ENCODE data around the gene ZBTB20.
A peak's percentile ranks its signal among the peaks of the same experiment; 100 is the strongest.

Gene ZBTB20

DNA sequence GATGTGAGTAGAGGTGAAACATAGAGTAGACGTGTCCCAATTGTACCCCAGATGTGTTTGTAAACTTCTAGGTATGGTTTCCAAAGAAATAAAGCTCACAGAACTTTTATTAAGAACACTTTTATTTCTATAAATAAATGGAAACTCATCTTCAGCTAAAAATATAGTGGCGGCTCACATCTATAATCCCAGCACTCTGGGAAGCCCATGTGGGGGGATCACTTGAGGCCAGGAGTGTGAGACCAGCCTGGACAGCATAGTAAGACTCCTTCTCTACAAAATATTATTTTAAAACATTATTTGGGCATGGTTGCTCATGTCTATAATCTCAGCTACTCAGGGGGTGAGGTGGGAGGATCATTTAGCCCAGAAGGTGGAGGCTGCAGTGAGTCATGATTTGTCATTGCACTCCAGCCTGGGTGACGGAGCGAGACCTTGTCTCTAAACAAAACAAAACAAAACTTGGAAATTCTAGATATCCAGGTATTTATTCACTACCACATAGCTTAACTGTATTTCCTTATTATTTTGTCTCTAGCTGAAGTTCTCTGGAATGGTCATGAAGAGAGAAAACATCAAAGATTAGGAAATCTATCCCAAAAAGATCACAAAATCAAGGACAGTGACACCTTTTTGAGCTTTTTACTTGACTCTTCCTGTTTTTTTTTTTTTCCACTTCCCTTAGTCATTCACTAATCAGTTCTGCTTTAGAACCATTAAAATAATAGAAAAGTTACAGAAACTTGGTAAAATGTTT is 595.1 kb downstream of the ZBTB20 start:
- Mint-ChIP-seq H3K4me3 (no peak overlapping the region), H3K36me3 (peaks cover 6% of the 10 kb centered on the region), H3K9me3 (no peaks in the 10 kb centered on the region), H3K27me3 (no peaks in the 10 kb centered on the region), H3K27ac (no peak overlapping the region), H3K4me1 (peaks cover 5% of the 10 kb centered on the region)
- ATAC-seq (ENCODE audit: low read depth): no peak
- no peak for DNase-seq (ENCODE audit: low spot score in 2 of 2)

DNA sequence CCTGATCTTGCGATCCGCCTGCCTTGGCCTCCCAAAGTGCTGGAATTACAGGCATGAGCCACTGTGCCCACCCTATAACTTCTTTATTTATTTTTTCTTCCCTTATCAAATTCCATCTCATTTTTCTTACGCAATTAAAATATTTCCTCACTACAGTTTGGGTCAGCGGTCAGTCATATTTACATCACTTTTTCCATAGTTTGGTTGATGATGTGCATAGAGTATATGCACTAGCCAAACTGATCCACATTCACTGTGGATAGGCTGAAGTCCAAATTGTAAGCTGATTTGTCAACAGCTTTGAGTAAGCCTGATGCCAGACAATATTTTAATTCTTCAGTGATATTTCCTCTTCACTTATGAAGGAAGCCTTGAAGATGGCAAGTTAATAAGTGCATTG is 596.9 kb downstream of the ZBTB20 start:
- ATAC-seq (ENCODE audit: low read depth) (no peak), DNase-seq (ENCODE audit: low spot score in 2 of 2) (no peak)
- Mint-ChIP-seq H3K27ac (no peak overlapping the region), H3K4me3 (no peak overlapping the region), H3K9me3 (no peaks in the 10 kb centered on the region), H3K36me3 (peaks cover 4% of the 10 kb centered on the region), H3K27me3 (no peaks in the 10 kb centered on the region), H3K4me1 (no peaks in the 10 kb centered on the region)

DNA sequence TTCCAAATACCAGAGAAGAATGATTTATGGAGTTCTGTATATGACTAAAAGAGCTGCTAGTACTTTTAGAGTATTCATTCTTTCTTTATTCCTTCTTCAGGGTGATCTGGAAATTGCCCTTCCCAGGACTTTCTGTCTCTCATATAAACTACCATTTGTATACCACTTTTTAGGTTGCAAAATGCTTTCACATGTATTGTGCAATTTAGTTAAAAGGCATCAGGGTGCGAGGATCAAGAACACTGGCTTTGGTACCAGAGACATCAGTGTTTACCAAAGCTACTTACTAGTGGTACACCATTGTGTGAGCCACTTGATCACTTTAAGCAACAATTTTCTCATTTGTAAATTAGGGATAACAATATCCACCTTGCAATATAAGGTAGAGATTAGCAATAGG is 601.9 kb downstream of the ZBTB20 start:
- no peaks in the 10 kb centered on the region for H3K9me3 Mint-ChIP-seq
- DNase-seq (ENCODE audit: low spot score in 2 of 2) (no peak), ATAC-seq (ENCODE audit: low read depth) (no peak)
- no peak overlapping the region for H3K27ac Mint-ChIP-seq
- no peaks in the 10 kb centered on the region for H3K4me1 Mint-ChIP-seq
- no peaks in the 10 kb centered on the region for H3K27me3 Mint-ChIP-seq
- no peak overlapping the region for H3K4me3 Mint-ChIP-seq
- H3K36me3 Mint-ChIP-seq: peaks cover 1% of the 10 kb centered on the region

DNA sequence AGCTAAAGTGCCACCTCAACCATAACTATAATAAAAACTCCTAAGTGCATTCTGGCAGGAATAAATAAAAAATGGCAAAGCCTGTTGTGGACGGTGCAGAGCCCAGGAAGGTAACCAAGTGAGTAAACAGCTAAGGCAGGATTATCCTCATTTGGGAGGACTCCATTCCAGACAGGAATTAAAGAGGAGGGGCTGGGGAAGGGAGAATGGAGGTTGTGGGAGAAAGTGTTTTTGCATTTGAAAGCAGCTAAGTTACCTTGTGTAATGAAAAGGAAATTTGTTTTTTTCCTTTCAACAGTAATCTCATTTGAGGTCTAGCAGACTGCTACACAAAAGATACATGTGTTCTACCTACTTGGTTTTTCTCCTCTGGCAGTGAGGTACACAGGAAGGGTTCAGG is 604.7 kb downstream of the ZBTB20 start:
- Mint-ChIP-seq H3K9me3 (no peaks in the 10 kb centered on the region), H3K4me1 (peaks cover 15% of the 10 kb centered on the region), H3K27ac (peak overlapping the region; percentile 19), H3K36me3 (no peaks in the 10 kb centered on the region), H3K4me3 (no peak overlapping the region), H3K27me3 (no peaks in the 10 kb centered on the region)
- DNase-seq (ENCODE audit: low spot score in 2 of 2) (no peak), ATAC-seq (ENCODE audit: low read depth) (no peak)

DNA sequence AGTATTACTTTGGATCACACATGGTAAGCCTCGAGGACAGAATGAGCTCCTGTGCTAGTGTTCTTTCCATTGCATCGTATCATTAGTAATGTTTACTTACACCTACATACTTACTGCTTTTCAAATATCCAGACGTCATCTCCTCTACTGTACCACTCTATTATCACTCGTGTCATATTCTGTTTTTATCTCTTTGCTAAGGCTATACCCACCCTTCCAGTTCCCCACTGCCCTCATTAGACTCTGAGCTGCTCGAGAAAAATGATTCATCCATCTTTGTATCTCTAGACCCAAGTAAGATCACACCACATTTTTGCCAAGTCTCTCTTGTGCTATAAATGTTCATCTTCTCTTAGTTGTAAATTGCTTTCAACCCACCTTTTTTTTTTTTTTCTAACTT is 607.6 kb downstream of the ZBTB20 start:
- ATAC-seq (ENCODE audit: low read depth): no peak
- Mint-ChIP-seq H3K9me3 (no peaks in the 10 kb centered on the region), H3K4me3 (no peak overlapping the region), H3K27me3 (no peaks in the 10 kb centered on the region), H3K4me1 (peaks cover 22% of the 10 kb centered on the region), H3K36me3 (peaks cover 4% of the 10 kb centered on the region), H3K27ac (peak overlapping the region; percentile 46)
- no peak for DNase-seq (ENCODE audit: low spot score in 2 of 2)

DNA sequence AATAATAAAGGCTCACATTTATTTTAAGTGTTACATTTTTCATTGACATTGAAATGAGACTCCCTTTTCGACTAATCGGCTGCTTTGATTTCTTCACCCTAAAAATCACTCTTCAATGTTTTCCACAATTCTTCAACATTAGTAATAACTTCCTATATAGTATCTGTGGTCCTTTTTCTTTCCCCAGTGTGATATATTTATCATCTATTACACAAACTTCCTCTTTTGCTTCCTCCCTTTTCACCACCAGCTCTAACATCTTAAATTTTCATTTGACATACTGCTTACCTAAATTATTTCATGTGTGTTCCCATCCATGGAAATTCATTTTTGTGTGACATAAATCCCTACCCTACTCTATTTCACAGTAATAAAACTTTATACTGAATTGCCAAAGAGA is 608.9 kb downstream of the ZBTB20 start:
- Mint-ChIP-seq H3K36me3 (peaks cover 11% of the 10 kb centered on the region), H3K4me3 (no peak overlapping the region), H3K27me3 (no peaks in the 10 kb centered on the region), H3K4me1 (peaks cover 27% of the 10 kb centered on the region), H3K9me3 (no peaks in the 10 kb centered on the region), H3K27ac (peak overlapping the region; percentile 46)
- DNase-seq (ENCODE audit: low spot score in 2 of 2) (no peak), ATAC-seq (ENCODE audit: low read depth) (peak; percentile 71)

DNA sequence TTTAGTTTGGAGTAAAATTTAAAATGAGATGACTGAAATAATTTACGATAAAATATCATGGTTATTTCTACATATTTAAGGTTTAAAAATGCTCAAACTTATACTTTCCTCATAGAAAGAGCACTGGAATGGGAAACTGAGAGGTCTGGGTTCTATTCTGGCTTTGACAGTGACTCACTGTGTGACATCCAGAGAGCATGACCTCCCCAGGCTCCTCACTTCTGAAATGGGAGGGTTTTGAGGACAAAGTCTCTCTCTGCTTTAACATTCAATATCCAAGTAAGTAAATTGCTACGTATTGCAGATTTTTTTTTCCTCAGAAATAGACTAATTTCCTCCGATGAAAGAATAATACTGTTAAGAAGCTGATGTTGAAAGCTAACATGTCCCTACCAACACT is 618.6 kb downstream of the ZBTB20 start:
- Mint-ChIP-seq H3K9me3 (no peaks in the 10 kb centered on the region), H3K4me1 (peaks cover 8% of the 10 kb centered on the region), H3K27me3 (no peaks in the 10 kb centered on the region), H3K36me3 (peaks cover 22% of the 10 kb centered on the region), H3K4me3 (no peak overlapping the region), H3K27ac (no peak overlapping the region)
- no peak for DNase-seq (ENCODE audit: low spot score in 2 of 2)
- ATAC-seq (ENCODE audit: low read depth): no peak

DNA sequence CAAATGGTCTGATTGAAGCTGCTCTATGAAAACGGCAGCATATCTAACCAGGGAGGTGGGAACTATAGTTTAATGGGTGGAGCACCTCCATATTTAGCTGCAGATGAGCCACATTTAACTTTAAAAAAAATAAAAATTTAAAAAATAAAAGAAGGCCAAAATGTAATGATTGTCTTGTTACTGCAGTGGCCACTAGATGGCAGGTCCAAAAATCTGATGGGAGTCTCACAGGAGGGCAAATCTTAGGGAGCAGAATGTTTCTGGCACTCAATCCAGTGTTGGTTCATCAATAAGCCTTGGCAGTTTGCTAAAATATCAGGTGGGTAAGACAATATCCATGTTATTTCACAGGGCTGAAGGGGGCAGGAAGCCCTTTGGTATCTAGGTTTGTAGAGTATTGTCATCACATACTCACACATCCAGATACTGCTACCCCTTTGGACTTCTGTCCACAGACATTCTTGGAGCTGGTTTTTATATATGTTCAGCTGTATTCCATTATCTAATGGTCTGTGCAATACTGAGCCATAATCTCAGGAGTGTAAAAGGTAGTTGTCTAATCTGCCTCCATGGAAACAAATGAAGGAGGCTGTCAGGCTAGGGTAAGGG is 619.9 kb downstream of the ZBTB20 start:
- H3K4me1 Mint-ChIP-seq: peaks cover 2% of the 10 kb centered on the region
- H3K27ac Mint-ChIP-seq: no peak overlapping the region
- no peaks in the 10 kb centered on the region for H3K27me3 Mint-ChIP-seq
- DNase-seq (ENCODE audit: low spot score in 2 of 2): no peak
- peak; percentile 38 for ATAC-seq (ENCODE audit: low read depth)
- no peak overlapping the region for H3K4me3 Mint-ChIP-seq
- peaks cover 11% of the 10 kb centered on the region for H3K36me3 Mint-ChIP-seq
- H3K9me3 Mint-ChIP-seq: no peaks in the 10 kb centered on the region

DNA sequence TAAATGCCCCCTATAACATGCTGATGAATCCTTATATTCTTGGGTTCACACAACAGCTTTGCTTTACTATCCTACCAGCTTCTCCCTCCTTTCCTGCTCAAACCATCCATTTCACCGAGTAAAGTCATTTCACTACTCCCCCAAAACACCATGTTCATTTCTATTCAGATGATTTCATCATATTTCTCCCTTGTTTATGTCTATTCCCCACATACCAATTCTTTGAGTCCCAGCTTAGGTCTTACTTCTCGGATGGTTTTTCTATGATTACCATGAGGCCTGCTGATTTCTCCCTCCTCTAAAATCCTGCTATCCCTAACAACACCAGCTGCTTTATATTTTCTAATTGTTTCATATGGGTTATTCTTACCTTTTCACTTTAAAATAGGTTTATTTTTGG is 621.8 kb downstream of the ZBTB20 start:
- Mint-ChIP-seq H3K27me3 (no peaks in the 10 kb centered on the region), H3K27ac (no peak overlapping the region), H3K9me3 (no peaks in the 10 kb centered on the region), H3K36me3 (peaks cover 2% of the 10 kb centered on the region), H3K4me1 (no peaks in the 10 kb centered on the region), H3K4me3 (no peak overlapping the region)
- DNase-seq (ENCODE audit: low spot score in 2 of 2): no peak
- ATAC-seq (ENCODE audit: low read depth): no peak

DNA sequence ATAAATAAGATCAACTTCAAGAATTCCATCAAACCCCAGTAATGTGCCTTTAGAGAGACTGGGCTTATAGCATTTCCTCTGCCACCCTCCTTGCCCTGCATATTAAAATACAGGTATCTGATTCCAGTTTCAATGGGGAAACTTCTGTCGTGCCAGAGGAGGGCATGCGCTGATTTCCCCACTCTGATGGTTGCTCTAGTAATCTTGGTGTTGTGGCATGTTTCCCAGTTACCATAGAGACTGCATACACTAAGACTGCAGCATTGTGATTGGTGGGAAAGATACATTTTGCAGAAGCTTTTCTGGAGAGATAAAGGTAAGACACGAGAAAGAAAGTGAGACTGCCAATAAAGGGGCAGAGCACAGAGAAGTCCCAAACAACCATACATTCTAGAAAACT is 627.7 kb downstream of the ZBTB20 start:
- peak; percentile 98 for ATAC-seq (ENCODE audit: low read depth)
- Mint-ChIP-seq H3K36me3 (peaks cover 5% of the 10 kb centered on the region), H3K4me3 (no peak overlapping the region), H3K9me3 (no peaks in the 10 kb centered on the region), H3K4me1 (no peaks in the 10 kb centered on the region), H3K27me3 (no peaks in the 10 kb centered on the region), H3K27ac (no peak overlapping the region)
- DNase-seq (ENCODE audit: low spot score in 2 of 2): peak; percentile 45 to 72

DNA sequence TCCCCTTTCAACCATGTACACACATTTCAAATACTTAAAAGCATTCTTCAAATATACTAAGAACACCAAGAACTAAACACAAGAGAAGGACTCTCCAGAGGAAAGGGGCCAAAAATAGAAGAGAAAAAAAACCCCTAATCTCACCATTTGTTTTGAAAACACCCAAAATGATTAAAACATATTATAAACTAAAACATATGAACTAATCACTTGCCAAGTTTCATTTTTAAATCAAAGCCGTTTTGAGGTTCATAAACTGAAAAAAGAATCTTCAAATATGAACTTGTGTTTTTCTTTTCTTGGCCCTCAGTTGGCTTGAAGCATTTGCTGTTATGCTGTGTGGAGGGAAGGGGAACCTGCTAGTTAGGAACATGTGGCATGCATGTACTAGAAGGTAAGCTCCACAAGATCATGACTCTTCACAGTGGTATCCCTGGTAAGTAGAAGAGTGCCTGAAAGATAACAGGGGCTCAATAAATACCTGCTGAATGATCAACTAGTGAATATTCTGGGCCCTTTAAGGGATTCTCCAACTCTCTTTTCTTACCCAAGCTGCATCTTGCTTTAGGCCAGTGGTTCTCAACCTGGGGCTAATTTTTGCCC is 628.8 kb downstream of the ZBTB20 start:
- Mint-ChIP-seq H3K4me1 (no peaks in the 10 kb centered on the region), H3K27ac (no peak overlapping the region), H3K9me3 (no peaks in the 10 kb centered on the region), H3K36me3 (peaks cover 7% of the 10 kb centered on the region), H3K4me3 (no peak overlapping the region), H3K27me3 (no peaks in the 10 kb centered on the region)
- DNase-seq (ENCODE audit: low spot score in 2 of 2) (no peak), ATAC-seq (ENCODE audit: low read depth) (no peak)

DNA sequence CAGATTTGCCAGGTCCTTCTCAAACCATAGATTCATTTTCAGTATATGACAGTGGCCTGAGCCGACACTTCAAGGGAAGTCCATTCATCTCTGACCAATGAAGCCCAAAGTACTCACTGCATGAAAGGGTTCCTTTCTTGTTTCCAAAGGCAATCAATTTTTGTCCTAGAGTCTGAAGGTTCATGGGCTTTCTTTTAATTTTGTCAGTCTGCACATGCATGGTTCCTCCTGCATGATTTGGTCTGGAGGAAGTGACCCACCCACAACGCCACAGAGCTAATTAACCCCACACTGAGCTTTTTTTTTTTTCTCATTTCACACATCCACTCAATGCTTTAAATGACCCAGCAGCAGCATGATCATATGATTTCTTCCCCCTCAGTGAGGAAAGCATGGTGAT is 636.9 kb downstream of the ZBTB20 start:
- Mint-ChIP-seq H3K4me1 (peaks cover 13% of the 10 kb centered on the region), H3K36me3 (peaks cover 2% of the 10 kb centered on the region)

DNA sequence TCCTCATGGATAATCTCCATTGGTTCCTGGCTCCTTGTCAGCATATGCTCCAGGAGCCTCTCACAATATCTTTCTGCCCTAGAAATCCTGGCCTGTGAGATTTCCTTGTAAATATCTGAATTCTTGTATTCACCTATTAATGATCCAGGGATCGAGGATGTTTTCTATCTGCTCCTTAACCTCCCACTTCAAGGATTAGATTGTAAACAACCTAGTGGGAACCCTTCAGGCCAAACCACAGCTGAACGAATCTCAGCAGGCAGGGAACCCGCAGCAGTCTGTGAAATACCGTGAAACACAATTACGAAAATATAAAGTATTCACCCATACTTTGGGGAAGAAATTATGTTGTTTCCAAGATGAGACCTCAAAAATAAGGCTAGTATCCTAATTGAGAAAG is 637.3 kb downstream of the ZBTB20 start:
- Mint-ChIP-seq H3K4me3 (no peak overlapping the region), H3K27ac (no peak overlapping the region), H3K27me3 (no peaks in the 10 kb centered on the region), H3K36me3 (peaks cover 2% of the 10 kb centered on the region), H3K4me1 (peaks cover 16% of the 10 kb centered on the region), H3K9me3 (no peaks in the 10 kb centered on the region)
- no peak for DNase-seq (ENCODE audit: low spot score in 2 of 2)
- no peak for ATAC-seq (ENCODE audit: low read depth)

More for the DNA sequence above, 636.9 kb downstream of the ZBTB20 start:
- Mint-ChIP-seq H3K9me3 (no peaks in the 10 kb centered on the region), H3K4me3 (peak overlapping the region; percentile 11), H3K27me3 (no peaks in the 10 kb centered on the region), H3K27ac (no peak overlapping the region)
- peak; percentile 86 for ATAC-seq (ENCODE audit: low read depth)
- no peak for DNase-seq (ENCODE audit: low spot score in 2 of 2)

DNA sequence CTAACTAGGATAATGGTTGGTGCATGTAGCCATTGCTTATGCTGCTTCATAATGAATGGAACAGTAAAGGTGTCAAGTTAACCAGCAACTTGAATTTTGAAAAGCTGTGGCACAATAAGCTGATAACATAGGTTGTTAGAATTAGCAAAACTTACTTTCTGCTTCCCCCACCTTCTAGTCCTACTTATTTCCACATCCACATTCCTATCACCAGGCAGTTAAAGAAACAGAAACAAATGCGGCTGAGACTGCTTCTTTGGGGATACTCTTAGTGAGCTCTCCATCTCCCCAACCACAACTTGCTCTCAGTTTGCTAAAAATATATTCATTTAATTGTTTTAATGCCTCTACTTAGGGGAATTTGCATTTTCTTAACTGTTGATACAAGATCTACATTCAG is 638.1 kb downstream of the ZBTB20 start:
- H3K9me3 Mint-ChIP-seq: no peaks in the 10 kb centered on the region
- DNase-seq (ENCODE audit: low spot score in 2 of 2): no peak

More for the DNA sequence above, 638.1 kb downstream of the ZBTB20 start:
- H3K4me3 Mint-ChIP-seq: no peak overlapping the region
- H3K27me3 Mint-ChIP-seq: no peaks in the 10 kb centered on the region
- peaks cover 2% of the 10 kb centered on the region for H3K36me3 Mint-ChIP-seq
- H3K27ac Mint-ChIP-seq: no peak overlapping the region
- ATAC-seq (ENCODE audit: low read depth): no peak
- H3K4me1 Mint-ChIP-seq: peaks cover 16% of the 10 kb centered on the region
